H9 (cell line): Measurements from ENCODE around the gene SLC9A4. TPM values are rescaled to one million over a fixed set of nuclear protein-coding genes. Genes with fewer than 3 reads are reported as not detected.

ENCODE experiments used
- DNase-seq: peaks from one replicate; pipeline ENCODE4 v3.0.0-alpha.2; 2017
- H2AFZ ChIP-seq: one replicate; pipeline ENCODE4 v1.6.1; 2013; ENCODE audit warnings: mild to moderate bottlenecking, low read length, control low read depth, moderate library complexity
- H2AK5ac ChIP-seq: 2 replicates; pipeline ENCODE4 v1.6.1; 2013; ENCODE audit warnings: low read length, control low read depth, mixed read lengths; ENCODE audit not compliant: insufficient read length
- H2BK120ac ChIP-seq: one replicate; pipeline ENCODE4 v1.6.1; 2013; ENCODE audit warnings: low read depth, mild to moderate bottlenecking, low read length, control low read depth, inconsistent platforms; ENCODE audit not compliant: poor library complexity, severe bottlenecking
- H2BK12ac ChIP-seq: 2 replicates; pipeline ENCODE4 v1.6.1; 2013; ENCODE audit warnings: low read length, control low read depth, mixed read lengths, low read depth; ENCODE audit not compliant: insufficient read length
- H2BK15ac ChIP-seq: 2 replicates; pipeline ENCODE4 v1.6.1; 2013; ENCODE audit warnings: low read depth, low read length, control low read depth
- H2BK20ac ChIP-seq: one replicate; pipeline ENCODE4 v1.6.1; 2013; ENCODE audit warnings: low read depth, mild to moderate bottlenecking, low read length, control low read depth, inconsistent platforms; ENCODE audit not compliant: poor library complexity, severe bottlenecking
- H2BK5ac ChIP-seq: 2 replicates; pipeline ENCODE4 v1.6.1; 2013; ENCODE audit warnings: low read length, control low read depth, mixed read lengths; ENCODE audit not compliant: insufficient read length
- H3K14ac ChIP-seq: 2 replicates; pipeline ENCODE4 v1.6.1; 2013; ENCODE audit warnings: low read length, control low read depth; ENCODE audit not compliant: insufficient read depth
- H3K18ac ChIP-seq: 2 replicates; pipeline ENCODE4 v1.6.1; 2013; ENCODE audit warnings: low read depth, mild to moderate bottlenecking, mixed read lengths, low read length, control low read depth; ENCODE audit not compliant: insufficient read length
- H3K23ac ChIP-seq: 2 replicates; pipeline ENCODE4 v1.6.1; 2013; ENCODE audit warnings: low read length, control low read depth, mixed read lengths, low read depth; ENCODE audit not compliant: insufficient read length
- H3K23me2 ChIP-seq: 2 replicates; pipeline ENCODE4 v1.6.1; 2013; ENCODE audit warnings: low read depth, mild to moderate bottlenecking, mixed read lengths, low read length, control low read depth; ENCODE audit not compliant: insufficient read length, poor library complexity, severe bottlenecking
- H3K27ac ChIP-seq: 2 replicates; pipeline ENCODE4 v1.5.1; 2013; ENCODE audit warnings: low read length, control low read depth, mixed read lengths, low read depth; ENCODE audit not compliant: insufficient read length
- H3K27me3 ChIP-seq: 2 replicates; pipeline ENCODE4 v1.6.1; 2013; ENCODE audit warnings: low read length, control low read depth, inconsistent platforms; ENCODE audit not compliant: insufficient read depth
- H3K4ac ChIP-seq: 2 replicates; pipeline ENCODE4 v1.6.1; 2013; ENCODE audit warnings: low read depth, mild to moderate bottlenecking, control low read depth, inconsistent platforms, low read length, moderate library complexity
- H3K4me1 ChIP-seq: 2 replicates; pipeline ENCODE4 v1.6.1; 2013; ENCODE audit warnings: low read length, control low read depth, inconsistent platforms; ENCODE audit not compliant: insufficient read depth
- H3K4me2 ChIP-seq: 2 replicates; pipeline ENCODE4 v1.6.1; 2013; ENCODE audit warnings: low read length, control low read depth, mixed read lengths; ENCODE audit not compliant: insufficient read length, insufficient read depth
- H3K56ac ChIP-seq: 2 replicates; pipeline ENCODE4 v1.6.1; 2013; ENCODE audit warnings: low read depth, mild to moderate bottlenecking, mixed read lengths, low read length, control low read depth; ENCODE audit not compliant: insufficient read length
- H3K79me1 ChIP-seq: 2 replicates; pipeline ENCODE4 v1.6.1; 2013; ENCODE audit warnings: low read depth, mild to moderate bottlenecking, moderate library complexity, low read length, control low read depth, inconsistent platforms; ENCODE audit not compliant: insufficient read depth, poor library complexity, severe bottlenecking
- H3K79me2 ChIP-seq: 2 replicates; pipeline ENCODE4 v1.6.1; 2013; ENCODE audit warnings: low read length, control low read depth, inconsistent platforms; ENCODE audit not compliant: insufficient read depth
- H3K9ac ChIP-seq: 2 replicates; pipeline ENCODE4 v1.6.1; 2013; ENCODE audit warnings: low read length, control low read depth, mixed read lengths; ENCODE audit not compliant: insufficient read length; ENCODE audit errors: extremely low read depth
- H3K9me3 ChIP-seq: one replicate; pipeline ENCODE4 v1.6.1; 2013; ENCODE audit warnings: low read depth, low read length, inconsistent platforms; ENCODE audit not compliant: control insufficient read depth
- H3T11ph ChIP-seq: one replicate; pipeline ENCODE4 v1.6.1; 2013; ENCODE audit warnings: mild to moderate bottlenecking, low read length, control low read depth, inconsistent platforms
- H4K20me1 ChIP-seq: one replicate; pipeline ENCODE4 v1.6.1; 2013; ENCODE audit not compliant: control insufficient read depth, insufficient read length, insufficient read depth
- H4K5ac ChIP-seq: 2 replicates; pipeline ENCODE4 v1.6.1; 2013; ENCODE audit warnings: low read depth, mild to moderate bottlenecking, mixed read lengths, low read length, control low read depth; ENCODE audit not compliant: insufficient read length
- H4K8ac ChIP-seq: replicated peaks from 2 replicates; pipeline ENCODE4 v1.6.1; 2013; ENCODE audit warnings: low read length, control low read depth, mixed read lengths, low read depth; ENCODE audit not compliant: insufficient read length
- H4K91ac ChIP-seq: 2 replicates; pipeline ENCODE4 v1.6.1; 2013; ENCODE audit warnings: low read depth, mild to moderate bottlenecking, moderate library complexity, mixed read lengths, low read length, control low read depth; ENCODE audit not compliant: insufficient read length
- H3K27ac Mint-ChIP-seq, 3 experiments: 2 replicates in 2 of 3; 3 replicates in 1 of 3; pipeline ENCODE4 v1.8.0; 2020 to 2021; ENCODE audit warnings: mixed read lengths in 3 of 3, mild to moderate bottlenecking in 1 of 3, moderate library complexity in 1 of 3
- H3K27me3 Mint-ChIP-seq: 2 replicates; pipeline ENCODE4 v1.8.0; 2021; ENCODE audit warnings: low read depth, mild to moderate bottlenecking, moderate library complexity, mixed read lengths
- H3K36me3 Mint-ChIP-seq, 3 experiments: 2 replicates in 2 of 3; 3 replicates in 1 of 3; pipeline ENCODE4 v1.8.0; 2020 to 2021; ENCODE audit warnings: low read depth in 3 of 3, mixed read lengths in 3 of 3; ENCODE audit not compliant: insufficient read depth in 1 of 3
- H3K4me1 Mint-ChIP-seq, 2 experiments: 2 replicates each; pipeline ENCODE4 v1.8.0; 2020; ENCODE audit warnings: mixed read lengths in 2 of 2
- H3K4me3 Mint-ChIP-seq, 2 experiments: 2 replicates in 1 of 2; 3 replicates in 1 of 2; pipeline ENCODE4 v1.8.0; 2020 to 2021; ENCODE audit warnings: mild to moderate bottlenecking in 2 of 2, mixed read lengths in 2 of 2, moderate library complexity in 1 of 2
- H3K9me3 Mint-ChIP-seq, 2 experiments: 2 replicates in 1 of 2; 3 replicates in 1 of 2; pipeline ENCODE4 v1.8.0; 2020; ENCODE audit warnings: mild to moderate bottlenecking in 2 of 2, mixed read lengths in 2 of 2, moderate library complexity in 1 of 2
- WGBS: extraction: QIAGEN DNeasy Blood & Tissue Kit; methylation state at CpG from one replicate; pipeline ENCODE4 v1.1.7; 2013; ENCODE audit warnings: missing lambda C conversion rate, low lambda C conversion rate, mixed read lengths; ENCODE audit not compliant: insufficient read length; ENCODE audit errors: extremely low coverage; 5-methylcytosine and 5-hydroxymethylcytosine counted together
- total RNA-seq: library from RNA; stranded (reverse); gene quantifications from 2 replicates; pipeline ENCODE4 v1.2.1, GENCODE V29; 2021
- TF ChIP-seq, protein P1 (sequence below): fragments of 200-600 bp; sonication (generic); conservative IDR thresholded peaks from 3 replicates; pipeline ENCODE4 v1.8.0; 2021; ENCODE audit warnings: antibody characterized with exemption, mild to moderate bottlenecking

The SLC9A4 gene
- total RNA-seq, 1 experiment from 2014 or later, result not detected

DNA sequence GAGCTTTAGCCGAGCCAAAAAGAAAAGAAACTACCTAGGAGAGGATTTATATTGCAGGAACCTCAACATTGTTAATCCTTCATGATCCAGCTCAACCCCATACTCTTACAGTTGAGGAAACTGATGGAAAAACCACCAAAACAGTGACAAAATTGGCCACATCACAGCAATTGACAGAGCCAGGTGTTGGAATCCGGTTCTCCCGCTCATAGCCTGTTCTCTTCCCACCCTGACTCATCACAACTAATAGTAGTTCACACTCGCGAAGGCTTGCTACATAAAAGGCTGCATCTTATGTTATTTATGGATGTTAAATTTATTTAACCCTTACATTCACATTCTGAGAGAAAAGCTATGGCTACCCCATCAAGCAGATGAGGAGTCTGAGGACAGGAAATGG, 33.7 kb downstream of the SLC9A4 start:
- Histone ChIP-seq H4K5ac (no peak overlapping the region), H4K20me1 (no peaks in the 10 kb centered on the region), H3K79me2 (no peaks in the 10 kb centered on the region), H2BK5ac (no peak overlapping the region), H3K14ac (no peak overlapping the region), H2BK15ac (no peak overlapping the region), H3K23ac (no peak overlapping the region), H3K4me1 (no peaks in the 10 kb centered on the region), H3K27me3 (no peaks in the 10 kb centered on the region), H4K8ac (no peak overlapping the region), H3K4me2 (no peak overlapping the region), H2AFZ (no peak overlapping the region), H2BK12ac (no peak overlapping the region), H3K18ac (no peak overlapping the region), H3K27ac (no peak overlapping the region), H2AK5ac (no peak overlapping the region), H3K9ac (no peak overlapping the region), H4K91ac (no peak overlapping the region), H3K56ac (no peak overlapping the region), H2BK120ac (no peak overlapping the region), H3K79me1 (no peaks in the 10 kb centered on the region), H3K9me3 (no peaks in the 10 kb centered on the region), H3K23me2 (no peaks in the 10 kb centered on the region), H3K4ac (no peak overlapping the region), H3T11ph (no peak overlapping the region), H2BK20ac (no peak overlapping the region)
- Mint-ChIP-seq H3K4me1 (no peaks in the 10 kb centered on the region; a peak in 1 of 4 replicates), H3K27me3 (no peaks in the 10 kb centered on the region), H3K4me3 (no peak overlapping the region), H3K9me3 (peaks cover 0 to 2% of the 10 kb centered on the region in 2 experiments; a peak in 2 of 5 replicates), H3K36me3 (no peaks in the 10 kb centered on the region), H3K27ac (no peak overlapping the region)
- TF ChIP-seq, protein P1, sequence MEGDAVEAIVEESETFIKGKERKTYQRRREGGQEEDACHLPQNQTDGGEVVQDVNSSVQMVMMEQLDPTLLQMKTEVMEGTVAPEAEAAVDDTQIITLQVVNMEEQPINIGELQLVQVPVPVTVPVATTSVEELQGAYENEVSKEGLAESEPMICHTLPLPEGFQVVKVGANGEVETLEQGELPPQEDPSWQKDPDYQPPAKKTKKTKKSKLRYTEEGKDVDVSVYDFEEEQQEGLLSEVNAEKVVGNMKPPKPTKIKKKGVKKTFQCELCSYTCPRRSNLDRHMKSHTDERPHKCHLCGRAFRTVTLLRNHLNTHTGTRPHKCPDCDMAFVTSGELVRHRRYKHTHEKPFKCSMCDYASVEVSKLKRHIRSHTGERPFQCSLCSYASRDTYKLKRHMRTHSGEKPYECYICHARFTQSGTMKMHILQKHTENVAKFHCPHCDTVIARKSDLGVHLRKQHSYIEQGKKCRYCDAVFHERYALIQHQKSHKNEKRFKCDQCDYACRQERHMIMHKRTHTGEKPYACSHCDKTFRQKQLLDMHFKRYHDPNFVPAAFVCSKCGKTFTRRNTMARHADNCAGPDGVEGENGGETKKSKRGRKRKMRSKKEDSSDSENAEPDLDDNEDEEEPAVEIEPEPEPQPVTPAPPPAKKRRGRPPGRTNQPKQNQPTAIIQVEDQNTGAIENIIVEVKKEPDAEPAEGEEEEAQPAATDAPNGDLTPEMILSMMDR, result no peak
- DNase-seq, result no peak
- no CpG with 5 or more reads among the region's 5 CpGs for WGBS
